HCT116 (cell line): ENCODE data around the gene MED13L. TPM values are rescaled to one million over a fixed set of nuclear protein-coding genes. Genes with fewer than 3 reads are reported as not detected.
A peak's percentile ranks its signal among the peaks of the same experiment; 100 is the strongest.

Experiments
- ATAC-seq: fragments of 200-7000 bp; cut with Tn5 transposase; 2 replicates; pipeline ENCODE4 v1.9.1; 2020; ENCODE audit warnings: mild to moderate bottlenecking, moderate library complexity
- BruUV-seq: library from RNA; stranded (reverse); fragments of 400-500 nt; replicated peaks from 2 replicates; lab custom pipeline; 2021; lab: Mats Ljungman, UMichigan
- CTCF ChIA-PET: fragments of 300-600 bp; sonication (Branson Sonifier 250); formaldehyde crosslinking; loops from one replicate; lab custom pipeline; 2021; ENCODE audit warnings: antibody characterized with exemption; lab: Charles Lee
- POLR2A ChIA-PET: fragments of 300-600, 350-600 bp; sonication (Branson Sonifier 250); formaldehyde crosslinking; loops from one replicate; lab custom pipeline; 2021; ENCODE audit warnings: antibody characterized with exemption; lab: Charles Lee
- RAD21 ChIA-PET, 2 experiments: fragments of 300-600 bp; sonication (Branson Sonifier 250); formaldehyde crosslinking; loops; one replicate each; lab custom pipeline; 2023; ENCODE audit warnings: low total read pairs in 2 of 2; ENCODE audit not compliant: uncharacterized antibody in 2 of 2, unreplicated experiment in 2 of 2, low non-redundant PET in 1 of 2; lab: Charles Lee
- DNase-seq: peaks from one replicate; pipeline ENCODE4 v3.0.0-alpha.2; 2010; ENCODE audit warnings: low read depth, low spot score
- H2AFZ ChIP-seq: fragments of 200-600 bp; shearing (Covaris generic), sonication (generic); 2 replicates; pipeline ENCODE4 v1.6.1; 2017; ENCODE audit warnings: low read depth, mixed run types, mixed read lengths, antibody characterized with exemption, low read length; ENCODE audit not compliant: poor library complexity, severe bottlenecking
- H3K27ac ChIP-seq: 2 replicates; pipeline ENCODE4 v1.5.1; 2012; ENCODE audit warnings: low read depth, low read length
- H3K27me3 ChIP-seq: fragments of 200-600 bp; sonication (generic); 2 replicates; pipeline ENCODE4 v1.6.1; 2016; ENCODE audit warnings: mixed run types, low read length, mixed read lengths; ENCODE audit not compliant: insufficient read depth
- H3K36me3 ChIP-seq, 2 experiments: fragments of 200-500 bp in 1 of 2; fragments of 200-600 bp in 1 of 2; sonication (Bioruptor generic) in 1 of 2; sonication (generic) in 1 of 2; 2 replicates each; pipeline versions ENCODE4 v1.5.1 to v1.6.1; 2014 to 2016; ENCODE audit warnings: low read length in 2 of 2, inconsistent platforms in 1 of 2, mixed read lengths in 1 of 2, mixed run types in 1 of 2; ENCODE audit not compliant: insufficient read depth in 2 of 2, control insufficient read depth in 1 of 2
- H3K4me1 ChIP-seq, 2 experiments: fragments of 200-600 bp in 1 of 2; sonication (generic) in 1 of 2; 2 replicates each; pipeline versions ENCODE4 v1.5.1 to v1.6.1; 2012 to 2017; ENCODE audit warnings: low read length in 2 of 2, inconsistent platforms in 1 of 2, mild to moderate bottlenecking in 1 of 2, mixed read lengths in 1 of 2, mixed run types in 1 of 2, moderate library complexity in 1 of 2; ENCODE audit not compliant: insufficient read depth in 2 of 2, control insufficient read depth in 1 of 2
- H3K4me2 ChIP-seq: fragments of 200-600 bp; sonication (generic); 2 replicates; pipeline ENCODE4 v1.6.1; 2017; ENCODE audit warnings: mixed run types, low read length, mixed read lengths
- H3K4me3 ChIP-seq, 2 experiments: fragments of 200-600 bp in 1 of 2; sonication (generic) in 1 of 2; replicated peaks in 1 of 2; 2 replicates each; pipeline ENCODE4 v1.5.1; 2011 to 2016; ENCODE audit warnings: low read length in 2 of 2, control low read depth in 1 of 2, low read depth in 1 of 2, mild to moderate bottlenecking in 1 of 2, mixed read lengths in 1 of 2, mixed run types in 1 of 2
- H3K79me2 ChIP-seq: fragments of 200-600 bp; sonication (generic); 2 replicates; pipeline ENCODE4 v1.6.1; 2017; ENCODE audit warnings: mild to moderate bottlenecking, mixed run types, low read length, moderate library complexity, mixed read lengths; ENCODE audit not compliant: insufficient read depth
- H3K9ac ChIP-seq: fragments of 200-600 bp; sonication (generic); 2 replicates; pipeline ENCODE4 v1.6.1; 2016; ENCODE audit warnings: low read length, mixed read lengths
- H3K9me2 ChIP-seq: fragments of 200-600 bp; sonication (generic), shearing (Covaris generic); 2 replicates; pipeline ENCODE4 v1.6.1; 2017; ENCODE audit warnings: mixed run types, mild to moderate bottlenecking, moderate library complexity; ENCODE audit not compliant: insufficient read depth
- H3K9me3 ChIP-seq, 2 experiments: fragments of 200-500 bp in 1 of 2; fragments of 200-600 bp in 1 of 2; sonication (Bioruptor generic) in 1 of 2; sonication (generic) in 1 of 2; 2 replicates each; pipeline ENCODE4 v1.6.1; 2014 to 2017; ENCODE audit warnings: low read length in 2 of 2, mixed read lengths in 2 of 2, inconsistent platforms in 1 of 2, low read depth in 1 of 2, mild to moderate bottlenecking in 1 of 2, mixed run types in 1 of 2, moderate library complexity in 1 of 2; ENCODE audit not compliant: control insufficient read depth in 1 of 2, insufficient read depth in 1 of 2
- H4K20me1 ChIP-seq: fragments of 200-600 bp; sonication (generic), shearing (Covaris generic); 2 replicates; pipeline ENCODE4 v1.6.1; 2017; ENCODE audit warnings: mixed run types, mild to moderate bottlenecking, moderate library complexity; ENCODE audit not compliant: insufficient read depth
- ATF3 ChIP-seq: IDR thresholded peaks from 2 replicates; pipeline ENCODE4 v1.6.1; 2012
- CBX3 ChIP-seq: IDR thresholded peaks from 2 replicates; pipeline ENCODE4 v1.6.1; 2012; ENCODE audit warnings: low read depth
- CEBPB ChIP-seq: IDR thresholded peaks from 2 replicates; pipeline ENCODE4 v1.6.1; 2012; ENCODE audit warnings: low read depth
- CTCF ChIP-seq, 3 experiments: fragments of 200-600 bp in 1 of 3; sonication (generic) in 1 of 3; IDR thresholded peaks in 2 of 3; conservative IDR thresholded peaks in 1 of 3; 2 replicates each; pipeline ENCODE4 v1.5.1; 2012 to 2017; ENCODE audit warnings: low read depth in 2 of 3, low read length in 2 of 3, antibody characterized with exemption in 1 of 3, borderline replicate concordance in 1 of 3, control low read depth in 1 of 3, mild to moderate bottlenecking in 1 of 3, mixed read lengths in 1 of 3, mixed run types in 1 of 3, moderate library complexity in 1 of 3; ENCODE audit not compliant: insufficient read depth in 1 of 3
- EGR1 ChIP-seq: IDR thresholded peaks from 2 replicates; pipeline ENCODE4 v1.6.1; 2012; ENCODE audit warnings: low read depth
- ELF1 ChIP-seq: IDR thresholded peaks from 2 replicates; pipeline ENCODE4 v1.6.1; 2012; ENCODE audit warnings: low read depth, borderline replicate concordance
- JUND ChIP-seq: IDR thresholded peaks from 2 replicates; pipeline ENCODE4 v1.6.1; 2012
- POLR2A ChIP-seq: IDR thresholded peaks from 2 replicates; pipeline ENCODE4 v1.7.0; 2011; ENCODE audit warnings: borderline replicate concordance; ENCODE audit not compliant: insufficient read depth, insufficient read length; ENCODE audit errors: extremely low read depth
- REST ChIP-seq: IDR thresholded peaks from 2 replicates; pipeline ENCODE4 v1.6.1; 2012; ENCODE audit warnings: low read depth
- SIN3A ChIP-seq: IDR thresholded peaks from 2 replicates; pipeline ENCODE4 v1.6.1; 2012; ENCODE audit warnings: low read depth
- SP1 ChIP-seq: IDR thresholded peaks from 2 replicates; pipeline ENCODE4 v1.6.1; 2012; ENCODE audit warnings: low read depth
- ZBTB33 ChIP-seq: IDR thresholded peaks from 2 replicates; pipeline ENCODE4 v1.6.1; 2011; ENCODE audit warnings: mild to moderate bottlenecking, low read length, moderate library complexity; ENCODE audit not compliant: insufficient replicate concordance; ENCODE audit errors: extremely low read depth
- ZNF274 ChIP-seq: fragments of 200-500 bp; sonication (Bioruptor generic); IDR thresholded peaks from 2 replicates; pipeline ENCODE4 v1.6.1; 2014; ENCODE audit warnings: mild to moderate bottlenecking, low read depth, low read length, inconsistent platforms
- intact Hi-C: fragments of 100-400 bp; cut with micrococcal nuclease; formaldehyde crosslinking; loops from 2 replicates; pipeline ENCODE4 v1.10.0; 2022
- total RNA-seq: library from RNA; stranded (reverse); gene quantifications from one replicate; pipeline ENCODE4 v1.2.1, GENCODE V29; 2021; ENCODE audit not compliant: unreplicated experiment

The MED13L gene
- total RNA-seq, 1 experiment from 2014 or later = 176 TPM

GRCh38 chr12:116138364-116138763 is 139.1 kb downstream of the MED13L start:
- BruUV-seq = no TSS peak
- H3K4me1 ChIP-seq = peaks cover 31 to 72% of the 10 kb centered on the region in 2 experiments
- peaks cover 43% of the 10 kb centered on the region for H4K20me1 ChIP-seq
- H3K27ac ChIP-seq = no peak overlapping the region
- ChIA-PET POLR2A (no interaction called here), RAD21 (no interaction called here)
- no peak overlapping the region for H2AFZ ChIP-seq
- TF ChIP-seq CTCF (IDR thresholded peaks at IDR 0.05 in 2 of 3, conservative IDR thresholded peaks at IDR 0.05 in 1 of 3; ENCODE audit: borderline replicate concordance in 1 of 3, insufficient read depth in 1 of 3, low read depth in 2 of 3, low read length in 2 of 3) (no peak), ZNF274 (no peak)
- TF ChIP-seq, all 23 proteins: peak for 0
- no peak overlapping the region for H3K4me3 ChIP-seq
- H3K79me2 ChIP-seq = peaks cover 100% of the 10 kb centered on the region
- no peak overlapping the region for H3K9ac ChIP-seq
- ATAC-seq (no peak), DNase-seq (no peak)
- no peaks in the 10 kb centered on the region for H3K36me3 ChIP-seq
- no peaks in the 10 kb centered on the region for H3K27me3 ChIP-seq
- H3K9me3 ChIP-seq = no peaks in the 10 kb centered on the region
- no peak overlapping the region for H3K4me2 ChIP-seq
- CTCF ChIA-PET = no interaction called here
- H3K9me2 ChIP-seq = no peaks in the 10 kb centered on the region
- intact Hi-C loops = no loop called here

- POLR2A ChIA-PET = no interaction called here
- H2AFZ ChIP-seq = no peak overlapping the region
- no peak overlapping the region for H3K4me3 ChIP-seq
- peaks cover 40% of the 10 kb centered on the region for H4K20me1 ChIP-seq
- H3K79me2 ChIP-seq = peaks cover 100% of the 10 kb centered on the region
- RAD21 ChIA-PET = no interaction called here
- no peaks in the 10 kb centered on the region for H3K9me3 ChIP-seq
- peaks cover 24 to 70% of the 10 kb centered on the region in 2 experiments for H3K4me1 ChIP-seq
- ATAC-seq = no peak
- intact Hi-C loops = no loop called here
- no peak for DNase-seq
- H3K9me2 ChIP-seq = no peaks in the 10 kb centered on the region
- no peaks in the 10 kb centered on the region for H3K36me3 ChIP-seq
- H3K4me2 ChIP-seq = 0 out of 2 replicates have a peak overlapping the region, but pooled peaks have one; percentile 34
- no peak overlapping the region for H3K9ac ChIP-seq
- no TSS peak for BruUV-seq
- CTCF ChIA-PET = no interaction called here
- H3K27ac ChIP-seq = no peak overlapping the region
- H3K27me3 ChIP-seq = no peaks in the 10 kb centered on the region
- TF ChIP-seq POLR2A = no peak
- no peak for TF ChIP-seq ZBTB33
- no peak for TF ChIP-seq SIN3A
- TF ChIP-seq ATF3 = no peak
- TF ChIP-seq REST = no peak
- no peak for TF ChIP-seq CEBPB
- no peak for TF ChIP-seq EGR1
- no peak for TF ChIP-seq ZNF274
- no peak for TF ChIP-seq ELF1
- no peak for TF ChIP-seq SP1
- TF ChIP-seq CBX3 = no peak
- no peak for TF ChIP-seq JUND
Observed at GRCh38 chr12:116137318-116137717, 140.2 kb downstream of the MED13L start.
